ENCODE measurements around the gene SLC4A4. TPM values are rescaled to one million over a fixed set of nuclear protein-coding genes. Genes with fewer than 3 reads are reported as not detected.
A peak's percentile ranks its signal among the peaks of the same experiment; 100 is the strongest.

SLC4A4 gene
- total RNA-seq, 1 experiment from 2014 or later, result 0.92 TPM

DNA sequence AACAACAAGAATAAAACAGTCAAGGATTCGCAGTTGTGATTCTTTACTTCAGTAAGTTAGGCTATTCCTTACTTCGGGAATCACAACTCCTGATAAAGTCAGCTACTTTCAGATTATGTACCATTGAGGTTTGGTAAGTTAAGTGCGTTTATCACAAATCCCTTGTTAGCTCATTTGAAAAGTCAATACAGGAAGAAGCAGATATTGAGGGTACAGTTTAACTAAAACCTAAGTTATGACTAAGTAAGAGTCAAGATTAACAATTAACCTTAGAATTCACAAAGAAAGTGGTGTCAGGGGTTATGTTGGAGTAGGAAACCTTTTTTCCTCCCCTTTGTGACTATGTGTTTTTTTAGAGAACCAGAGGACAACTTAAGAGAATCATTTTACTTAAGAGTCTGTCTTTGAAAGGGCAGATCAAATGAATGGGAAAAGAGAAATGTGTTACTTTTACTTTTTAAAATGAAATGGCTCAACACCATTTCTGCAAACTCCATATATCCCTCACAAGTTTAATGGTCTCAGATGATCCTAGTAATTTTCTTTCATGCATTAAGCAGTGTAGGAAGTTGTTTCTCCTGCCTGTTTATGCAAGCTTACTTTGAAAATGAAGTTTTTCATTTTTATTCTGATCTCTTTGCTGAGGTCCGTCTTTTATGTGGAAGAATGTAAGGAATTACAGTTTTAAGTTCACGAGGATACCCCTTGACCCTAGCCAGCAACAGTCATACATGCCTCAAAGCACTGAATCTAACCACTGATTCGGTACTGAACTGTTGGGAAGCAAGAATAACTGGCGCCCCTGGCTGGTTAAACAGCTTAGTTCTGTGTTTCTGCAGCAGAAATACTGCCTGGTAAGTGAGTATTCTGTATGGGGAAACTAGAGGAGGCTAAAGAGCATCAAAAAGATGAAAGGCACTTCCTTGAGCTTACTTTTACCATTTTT, 211.7 kb downstream of the SLC4A4 start:
- no peak overlapping the region for H3K14ac ChIP-seq (ENCODE audit: insufficient read depth, low read length)
- H2BK120ac ChIP-seq (ENCODE audit: low read depth, low read length, poor library complexity, severe bottlenecking), result no peak overlapping the region
- no peak overlapping the region for H2BK12ac ChIP-seq (ENCODE audit: insufficient read length, low read depth, low read length)
- no peak overlapping the region for H4K5ac ChIP-seq (ENCODE audit: insufficient read length, low read depth, low read length)
- H3K9me3 ChIP-seq (ENCODE audit: control insufficient read depth, low read depth, low read length), result no peaks in the 10 kb centered on the region
- H2BK20ac ChIP-seq (ENCODE audit: low read depth, low read length, poor library complexity, severe bottlenecking), result no peak overlapping the region
- no peak overlapping the region for H3K27ac ChIP-seq (ENCODE audit: insufficient read length, low read depth, low read length)
- H3K56ac ChIP-seq (ENCODE audit: insufficient read length, low read depth, low read length), result no peak overlapping the region
- H2AFZ ChIP-seq (ENCODE audit: low read length), result no peak overlapping the region
- H3K4me3 Mint-ChIP-seq, result no peak overlapping the region
- H2AK5ac ChIP-seq (ENCODE audit: insufficient read length, low read length), result no peak overlapping the region
- no peak overlapping the region for H3K4me2 ChIP-seq (ENCODE audit: insufficient read depth, insufficient read length, low read length)
- no peak overlapping the region for H2BK15ac ChIP-seq (ENCODE audit: low read depth, low read length)
- TF ChIP-seq, protein P1, sequence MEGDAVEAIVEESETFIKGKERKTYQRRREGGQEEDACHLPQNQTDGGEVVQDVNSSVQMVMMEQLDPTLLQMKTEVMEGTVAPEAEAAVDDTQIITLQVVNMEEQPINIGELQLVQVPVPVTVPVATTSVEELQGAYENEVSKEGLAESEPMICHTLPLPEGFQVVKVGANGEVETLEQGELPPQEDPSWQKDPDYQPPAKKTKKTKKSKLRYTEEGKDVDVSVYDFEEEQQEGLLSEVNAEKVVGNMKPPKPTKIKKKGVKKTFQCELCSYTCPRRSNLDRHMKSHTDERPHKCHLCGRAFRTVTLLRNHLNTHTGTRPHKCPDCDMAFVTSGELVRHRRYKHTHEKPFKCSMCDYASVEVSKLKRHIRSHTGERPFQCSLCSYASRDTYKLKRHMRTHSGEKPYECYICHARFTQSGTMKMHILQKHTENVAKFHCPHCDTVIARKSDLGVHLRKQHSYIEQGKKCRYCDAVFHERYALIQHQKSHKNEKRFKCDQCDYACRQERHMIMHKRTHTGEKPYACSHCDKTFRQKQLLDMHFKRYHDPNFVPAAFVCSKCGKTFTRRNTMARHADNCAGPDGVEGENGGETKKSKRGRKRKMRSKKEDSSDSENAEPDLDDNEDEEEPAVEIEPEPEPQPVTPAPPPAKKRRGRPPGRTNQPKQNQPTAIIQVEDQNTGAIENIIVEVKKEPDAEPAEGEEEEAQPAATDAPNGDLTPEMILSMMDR (conservative IDR thresholded peaks at IDR 0.05), result peak; percentile 33; the same call in 2 of the 3 replicates
- H3K4ac ChIP-seq (ENCODE audit: low read depth, low read length), result no peak overlapping the region
- H4K8ac ChIP-seq (replicated peaks; ENCODE audit: insufficient read length, low read depth, low read length), result no peak overlapping the region
- no peaks in the 10 kb centered on the region for H4K20me1 ChIP-seq (ENCODE audit: control insufficient read depth, insufficient read depth, insufficient read length)
- no peak overlapping the region for H3K27ac Mint-ChIP-seq
- H3K79me1 ChIP-seq (ENCODE audit: insufficient read depth, low read depth, low read length, poor library complexity, severe bottlenecking), result no peaks in the 10 kb centered on the region
- no peak overlapping the region for H3K23ac ChIP-seq (ENCODE audit: insufficient read length, low read depth, low read length)
- no peaks in the 10 kb centered on the region for H3K9me3 Mint-ChIP-seq
- H2BK5ac ChIP-seq (ENCODE audit: insufficient read length, low read length), result no peak overlapping the region
- no peak overlapping the region for H4K91ac ChIP-seq (ENCODE audit: insufficient read length, low read depth, low read length)
- no peaks in the 10 kb centered on the region for H3K79me2 ChIP-seq (ENCODE audit: insufficient read depth, low read length)
- DNase-seq, result no peak
- no peaks in the 10 kb centered on the region for H3K27me3 ChIP-seq (ENCODE audit: insufficient read depth, low read length)
- H3K36me3 Mint-ChIP-seq (ENCODE audit: insufficient read depth in 1 of 3, low read depth in 3 of 3), result no peaks in the 10 kb centered on the region
- H3K27me3 Mint-ChIP-seq (ENCODE audit: low read depth), result no peaks in the 10 kb centered on the region
- no peak overlapping the region for H3K18ac ChIP-seq (ENCODE audit: insufficient read length, low read depth, low read length)
- no peaks in the 10 kb centered on the region for H3K23me2 ChIP-seq (ENCODE audit: insufficient read length, low read depth, low read length, poor library complexity, severe bottlenecking)
- no peak overlapping the region for H3T11ph ChIP-seq (ENCODE audit: low read length)
- WGBS (ENCODE audit: extremely low coverage, insufficient read length, low lambda C conversion rate), result no CpG with 5 or more reads among the region's 7 CpGs
- H3K4me1 Mint-ChIP-seq, result peaks cover 13 to 16% of the 10 kb centered on the region in 2 experiments
- H3K9ac ChIP-seq (ENCODE audit: extremely low read depth, insufficient read length, low read length), result no peak overlapping the region
- no peaks in the 10 kb centered on the region for H3K4me1 ChIP-seq (ENCODE audit: insufficient read depth, low read length)

All from H9 (cell line).